GM12891 (cell line): ENCODE measurements around the gene CLMP.

Source experiments
- PAX5 ChIP-seq: IDR thresholded peaks from 2 replicates; pipeline ENCODE4 v1.6.1; 2011; ENCODE audit warnings: low read length, moderate library complexity, mild to moderate bottlenecking; ENCODE audit not compliant: insufficient read depth, severe bottlenecking
- POLR2A ChIP-seq: IDR thresholded peaks from 2 replicates; pipeline ENCODE4 v1.6.1; 2011; ENCODE audit warnings: low read depth, low read length, control low read depth
- POLR2AphosphoS5 ChIP-seq: IDR thresholded peaks from 2 replicates; pipeline ENCODE4 v1.6.1; 2011; ENCODE audit warnings: low read depth, low read length, control low read depth
- POU2F2 ChIP-seq: IDR thresholded peaks from 2 replicates; pipeline ENCODE4 v1.6.1; 2011; ENCODE audit warnings: low read depth, mild to moderate bottlenecking, control low read depth, low read length, moderate library complexity
- SPI1 ChIP-seq: IDR thresholded peaks from 2 replicates; pipeline ENCODE4 v1.6.1; 2011; ENCODE audit warnings: low read depth, low read length, control low read depth
- TAF1 ChIP-seq: IDR thresholded peaks from 2 replicates; pipeline ENCODE4 v1.6.1; 2011; ENCODE audit warnings: low read depth, low read length, control low read depth

DNA sequence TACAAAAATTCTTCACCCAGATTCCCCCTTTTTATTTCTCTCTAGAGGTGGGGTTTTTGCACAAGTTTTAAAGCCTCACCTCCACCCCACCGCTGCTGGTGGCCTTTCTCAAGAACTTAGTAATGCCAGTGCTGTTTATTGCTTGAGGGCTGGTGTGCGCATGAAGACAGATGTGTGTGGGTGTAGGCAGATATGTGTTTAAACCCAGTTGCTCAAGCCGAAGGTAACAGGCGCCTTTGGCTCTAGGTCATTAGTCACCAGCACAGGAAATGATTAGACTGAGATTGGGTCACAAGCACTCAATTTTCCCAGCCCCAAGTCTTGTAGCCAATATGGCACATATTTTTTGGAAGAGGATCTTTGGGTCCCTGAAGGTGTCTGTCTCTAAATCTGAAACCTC lies 2.7 kb upstream of the CLMP start:
- TF ChIP-seq POLR2AphosphoS5 (no peak), POLR2A (no peak), POU2F2 (no peak), TAF1 (no peak), SPI1 (no peak), PAX5 (no peak)
